PC-9 (cell line): Measurements from ENCODE around the gene MTRF1. TPM values are rescaled to one million over a fixed set of nuclear protein-coding genes. Genes with fewer than 3 reads are reported as not detected.
A peak's percentile ranks its signal among the peaks of the same experiment; 100 is the strongest.

Source experiments
- BruUV-seq: library from RNA; stranded (reverse); fragments of 400-500 nt; replicated peaks from 2 replicates; lab custom pipeline; 2021; lab: Mats Ljungman, UMichigan
- CTCF ChIA-PET: fragments of 300-600 bp; sonication (Branson Sonifier 250); formaldehyde crosslinking; loops from one replicate; lab custom pipeline; 2022; ENCODE audit warnings: antibody characterized with exemption; lab: Charles Lee
- POLR2A ChIA-PET: fragments of 300-600 bp; sonication (Branson Sonifier 250); formaldehyde crosslinking; loops from one replicate; lab custom pipeline; 2022; ENCODE audit warnings: antibody characterized with exemption; ENCODE audit not compliant: unreplicated experiment; lab: Charles Lee
- DNase-seq, 2 experiments: peaks; one replicate each; pipeline versions ENCODE4 v3.0.0 to v3.0.0-alpha.2; 2015 to 2022; ENCODE audit warnings: mixed read lengths in 1 of 2
- H2AFZ ChIP-seq: fragments of 200-600 bp; sonication (generic); 2 replicates; pipeline ENCODE4 v1.8.1; 2017; ENCODE audit warnings: antibody characterized with exemption
- H3F3A ChIP-seq: fragments of 200-600 bp; sonication (generic); 2 replicates; pipeline ENCODE4 v1.8.1; 2017; ENCODE audit warnings: antibody characterized with exemption, mild to moderate bottlenecking, low read depth; ENCODE audit not compliant: insufficient read depth
- H3K27ac ChIP-seq: fragments of 200-600 bp; sonication (generic); 2 replicates; pipeline ENCODE4 v1.6.1; 2016; ENCODE audit warnings: mixed run types
- H3K27me3 ChIP-seq: fragments of 200-600 bp; sonication (generic); 2 replicates; pipeline ENCODE4 v1.6.1; 2016; ENCODE audit warnings: low read depth, mixed run types; ENCODE audit not compliant: insufficient read depth
- H3K36me3 ChIP-seq: fragments of 200-600 bp; sonication (generic); 2 replicates; pipeline ENCODE4 v1.6.1; 2016; ENCODE audit warnings: low read depth, mixed run types
- H3K4me1 ChIP-seq: fragments of 200-600 bp; sonication (generic); replicated peaks from 2 replicates; pipeline ENCODE4 v1.6.1; 2016; ENCODE audit warnings: mixed run types; ENCODE audit not compliant: insufficient read depth
- H3K4me2 ChIP-seq: fragments of 200-600 bp; sonication (generic); 2 replicates; pipeline ENCODE4 v1.6.1; 2017; ENCODE audit warnings: mixed run types
- H3K4me3 ChIP-seq: fragments of 200-600 bp; sonication (generic); 2 replicates; pipeline ENCODE4 v1.6.1; 2016; ENCODE audit warnings: mixed run types
- H3K79me2 ChIP-seq: fragments of 200-600 bp; sonication (generic); 2 replicates; pipeline ENCODE4 v1.6.1; 2017; ENCODE audit warnings: low read depth, mixed run types
- H3K9me2 ChIP-seq: fragments of 200-600 bp; sonication (generic); 2 replicates; pipeline ENCODE4 v1.8.1; 2017; ENCODE audit warnings: mild to moderate bottlenecking; ENCODE audit not compliant: insufficient read depth
- H3K9me3 ChIP-seq: fragments of 200-600 bp; sonication (generic); 2 replicates; pipeline ENCODE4 v1.8.1; 2016; ENCODE audit warnings: low read depth; ENCODE audit not compliant: insufficient read depth
- H4K20me1 ChIP-seq: fragments of 200-600 bp; sonication (generic); 2 replicates; pipeline ENCODE4 v1.8.1; 2017; ENCODE audit not compliant: insufficient read depth
- CTCF ChIP-seq: fragments of 200-600 bp; sonication (generic); conservative IDR thresholded peaks from 2 replicates; pipeline ENCODE4 v1.6.1; 2017; ENCODE audit warnings: mixed run types, antibody characterized with exemption, mild to moderate bottlenecking, moderate library complexity
- EZH2 ChIP-seq: fragments of 200-600 bp; sonication (generic); IDR thresholded peaks from 2 replicates; pipeline ENCODE4 v1.8.0; 2017; ENCODE audit warnings: antibody characterized with exemption, low read depth
- intact Hi-C: fragments of 100-400 bp; cut with micrococcal nuclease; formaldehyde crosslinking; loops from one replicate; pipeline ENCODE4 v1.10.0; 2022; ENCODE audit not compliant: unreplicated experiment
- total RNA-seq: library from RNA; stranded (reverse); gene quantifications from 2 replicates; pipeline ENCODE4 v1.2.3, GENCODE V29; 2021

MTRF1 gene
- total RNA-seq, 1 experiment from 2014 or later: 15.8 TPM

- Histone ChIP-seq H3F3A (no peaks in the 10 kb centered on the region), H3K27ac (no peak overlapping the region), H3K9me2 (no peaks in the 10 kb centered on the region), H3K4me1 (no peaks in the 10 kb centered on the region), H3K4me3 (no peak overlapping the region), H3K4me2 (no peak overlapping the region), H3K9me3 (no peaks in the 10 kb centered on the region), H3K79me2 (peaks cover 5% of the 10 kb centered on the region; the same call in 1 of the 2 replicates), H2AFZ (no peak overlapping the region; the same call in 1 of the 2 replicates), H4K20me1 (no peaks in the 10 kb centered on the region), H3K27me3 (no peaks in the 10 kb centered on the region), H3K36me3 (no peaks in the 10 kb centered on the region)
- intact Hi-C loops: no loop called here
- DNase-seq: no peak
- BruUV-seq: no TSS peak
- no peak for TF ChIP-seq CTCF
- TF ChIP-seq EZH2: no peak
- ChIA-PET POLR2A (no interaction called here), CTCF (interaction anchor here (0.6 to 1.0 kb wide), 3 partner anchors 122 to 381 kb away, joined by 3 to 6 read pairs (median 4); no protein-coding TSS in a partner anchor)
Measured at GRCh38 chr13:41196011-41196410, 67.4 kb downstream of the MTRF1 start.

GRCh38 chr13:41193919-41194824 is 69.2 kb downstream of the MTRF1 start, which contains the start of gene KBTBD7:
Gene KBTBD7 (minus strand): TSS chr13:41194569. CDS start chr13:41194257, 312 bp downstream.
- peak within 1 kb of the TSS; percentile 21; the same call in 1 of the 2 replicates for H3K27ac ChIP-seq
- TSS peak; percentile 58 for BruUV-seq
- H3K4me3 ChIP-seq: peak within 1 kb of the TSS; percentile 62
- DNase-seq: peak; percentile 82 to 90
- H3K4me1 ChIP-seq: no peaks in the 10 kb centered on the region
- ChIA-PET CTCF (interaction anchor here (0.6 kb wide), 1 partner anchor 459 kb away, joined by 3 read pairs; no protein-coding TSS in a partner anchor), POLR2A (no interaction called here)
- H3K9me2 ChIP-seq: no peaks in the 10 kb centered on the region
- peak within 1 kb of the TSS; percentile 80 for H3K4me2 ChIP-seq
- intact Hi-C loops: loop anchor here (1.0 kb wide), 1 partner anchor 62 kb away; the partner anchor contains the start of gene KBTBD6
- H4K20me1 ChIP-seq: no peaks in the 10 kb centered on the region
- H3K9me3 ChIP-seq: no peaks in the 10 kb centered on the region
- H3K27me3 ChIP-seq: no peaks in the 10 kb centered on the region
- H2AFZ ChIP-seq: peak within 1 kb of the TSS; percentile 81
- no peaks in the 10 kb centered on the region; the same call in 1 of the 2 replicates for H3K36me3 ChIP-seq
- H3K79me2 ChIP-seq: peaks cover 5% of the 10 kb centered on the region; the same call in 1 of the 2 replicates
- TF ChIP-seq EZH2 (no peak), CTCF (no peak)
- H3F3A ChIP-seq: no peaks in the 10 kb centered on the region

DNA sequence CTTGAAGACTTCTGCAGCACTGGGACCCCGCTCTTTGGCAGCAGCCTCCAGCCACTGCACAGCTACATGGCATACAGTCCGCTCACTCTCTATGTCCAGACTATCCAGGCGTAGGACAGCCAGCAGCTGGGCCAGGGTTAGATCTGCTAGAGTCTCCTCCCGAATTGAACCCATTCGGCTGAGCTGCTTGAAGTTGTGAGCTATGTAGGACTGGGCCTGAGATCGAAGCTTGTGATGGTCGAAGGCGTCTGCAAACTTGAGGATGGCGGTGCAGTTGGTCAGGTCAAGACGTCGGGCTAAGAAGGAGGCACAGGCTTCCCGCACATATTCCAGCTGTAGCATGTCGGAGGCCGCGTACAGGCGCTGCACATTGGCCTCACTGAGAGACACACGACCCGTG is 69.9 kb downstream of the MTRF1 start:
- H3K4me3 ChIP-seq: peak overlapping the region; percentile 62; the same call in 1 of the 2 replicates
- no peaks in the 10 kb centered on the region for H3F3A ChIP-seq
- no peaks in the 10 kb centered on the region for H3K9me2 ChIP-seq
- H3K36me3 ChIP-seq: no peaks in the 10 kb centered on the region; the same call in 1 of the 2 replicates
- intact Hi-C loops: no loop called here
- no TSS peak for BruUV-seq
- peaks cover 5% of the 10 kb centered on the region; the same call in 1 of the 2 replicates for H3K79me2 ChIP-seq
- no peaks in the 10 kb centered on the region for H3K9me3 ChIP-seq
- H3K4me1 ChIP-seq: 0 out of 2 replicates have a peak, but pooled peaks cover under 1% of the 10 kb centered on the region
- CTCF ChIA-PET: no interaction called here
- POLR2A ChIA-PET: no interaction called here
- no peak overlapping the region for H3K27ac ChIP-seq
- peak overlapping the region; percentile 80 for H3K4me2 ChIP-seq
- no peak overlapping the region for H2AFZ ChIP-seq
- DNase-seq: no peak
- TF ChIP-seq EZH2 (no peak), CTCF (no peak)
- no peaks in the 10 kb centered on the region for H3K27me3 ChIP-seq
- no peaks in the 10 kb centered on the region for H4K20me1 ChIP-seq
